Stromal cell of bone marrow (primary cell): ENCODE results near the gene TTC7B.

Experiments
- DNase-seq: peaks from one replicate; pipeline ENCODE4 v3.0.0-alpha.2; 2012; ENCODE audit warnings: low read depth

Gene TTC7B

DNA sequence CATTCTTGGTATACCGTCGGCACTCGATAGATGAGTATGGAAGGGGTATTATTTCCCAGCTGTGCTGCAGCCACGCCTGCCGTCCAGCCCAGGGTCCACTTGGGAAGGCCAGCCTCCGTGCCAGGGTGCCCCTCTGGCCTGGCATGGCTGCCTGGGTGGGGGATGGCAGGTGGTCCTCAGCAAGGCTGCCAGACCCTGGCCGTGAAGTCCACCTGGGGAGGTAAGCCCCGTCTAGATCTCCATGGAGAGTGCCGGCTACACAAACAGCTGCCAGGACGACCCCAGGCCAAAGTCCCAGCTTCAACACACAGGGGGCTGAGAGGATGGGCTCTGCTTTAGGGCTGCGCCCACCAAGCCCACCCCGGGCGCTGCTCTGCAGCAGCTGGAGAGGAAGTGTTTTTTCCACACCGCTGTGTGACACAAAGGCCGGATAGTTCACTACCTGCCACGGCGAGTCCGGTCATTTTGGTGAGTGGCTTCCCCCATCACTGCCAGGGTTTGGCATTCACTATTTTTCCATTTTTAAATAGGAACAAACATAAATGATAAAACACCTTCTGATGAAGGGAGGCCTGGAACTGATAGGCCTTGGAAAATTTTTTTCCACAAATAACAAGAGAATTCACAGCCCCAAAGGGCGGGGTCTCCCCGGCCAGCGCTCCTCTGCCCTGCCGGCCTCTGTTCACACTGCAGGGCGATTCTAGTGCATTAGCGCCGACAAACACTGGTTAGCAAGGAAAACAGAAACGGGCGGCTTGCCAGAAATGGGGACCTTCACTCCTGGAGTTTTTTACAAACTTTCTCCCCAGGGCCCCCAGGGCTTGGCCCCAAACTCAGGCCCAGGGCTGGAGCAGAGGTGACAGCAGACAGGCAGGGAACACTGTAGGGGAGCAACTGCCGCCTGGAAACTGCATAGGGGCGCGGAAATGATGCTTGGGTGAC is 257.9 kb downstream of the TTC7B start:
- no peak for DNase-seq

DNA sequence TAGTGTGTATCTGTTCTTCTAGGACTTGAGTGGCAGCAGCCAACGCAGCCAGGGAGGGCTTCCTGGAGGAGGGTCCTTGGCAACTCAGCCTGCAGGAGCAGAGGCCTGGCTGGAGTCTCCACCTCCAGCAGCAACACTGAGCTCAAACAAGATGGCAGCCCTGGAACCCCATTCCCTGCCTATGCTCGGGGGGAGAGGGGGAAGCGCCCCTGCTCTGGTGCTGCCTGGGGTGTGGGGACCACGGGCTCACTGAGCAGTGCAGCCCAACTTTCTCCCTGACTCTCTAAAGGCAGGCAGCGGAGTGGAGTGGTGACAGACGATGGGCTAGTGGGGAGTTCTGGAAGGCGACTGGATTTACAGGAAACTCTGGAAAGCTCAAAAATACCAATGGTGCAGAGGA is 258.7 kb downstream of the TTC7B start:
- DNase-seq = no peak

DNA sequence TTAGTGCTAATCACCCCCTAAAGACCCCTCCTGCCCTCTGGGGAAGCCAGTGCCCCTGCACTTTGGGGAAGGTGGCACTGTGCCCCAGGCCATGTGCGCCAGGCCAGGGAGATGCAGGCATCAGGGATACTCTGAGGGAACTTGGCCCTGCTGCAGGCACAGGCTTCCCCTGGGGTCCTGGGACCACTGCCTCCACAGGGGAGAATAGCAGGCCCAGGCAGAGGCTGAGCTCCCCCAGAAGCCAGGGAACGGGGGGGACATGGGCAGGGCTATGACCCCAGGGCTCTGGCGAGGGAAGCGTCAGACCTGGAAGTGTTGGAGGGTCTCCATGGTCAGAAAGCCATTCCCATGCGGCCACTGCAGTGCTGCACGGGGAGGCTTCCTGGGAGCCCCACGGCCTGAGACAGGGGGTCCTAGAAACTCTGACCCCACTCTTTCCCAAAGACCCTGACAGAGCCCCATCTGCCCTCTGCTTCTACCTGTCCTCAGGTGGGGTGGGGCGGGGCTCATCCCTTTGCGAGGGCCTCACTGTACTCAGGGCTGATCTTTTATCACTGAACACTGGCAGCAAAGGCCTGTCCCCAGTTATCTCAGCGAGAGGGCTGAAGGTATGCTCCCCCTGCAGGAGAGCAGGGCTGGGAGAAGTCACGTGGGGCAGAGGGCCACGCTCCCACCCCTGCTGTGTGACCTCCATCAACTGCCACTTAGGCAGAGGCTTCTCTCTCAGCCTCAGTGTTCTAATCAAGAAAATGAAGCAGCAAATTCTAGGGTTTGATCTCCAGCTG is 259.4 kb downstream of the TTC7B start:
- no peak for DNase-seq

DNA sequence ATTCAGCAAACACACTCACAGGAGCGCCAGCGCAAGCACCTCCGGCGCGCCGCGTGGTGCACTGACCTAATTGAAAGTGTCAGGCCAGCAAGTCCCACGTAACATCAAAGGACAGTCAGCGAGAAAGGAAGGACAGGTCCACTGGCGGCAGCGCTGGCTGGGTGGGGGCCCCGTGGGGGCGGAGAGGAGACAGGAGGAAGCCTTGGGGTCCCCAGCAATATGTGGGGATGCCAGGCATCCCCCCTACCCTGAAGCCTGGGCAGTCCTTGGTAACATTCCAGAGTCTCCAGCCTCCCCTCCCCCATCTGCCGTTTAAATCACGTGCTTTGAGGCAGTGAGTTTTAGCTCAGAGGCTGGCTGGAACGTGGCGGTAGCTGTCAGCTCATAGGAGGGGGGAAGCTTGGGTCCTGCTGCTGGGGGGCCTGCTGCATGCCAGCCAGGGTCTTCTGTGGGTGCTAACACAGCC is 260.2 kb downstream of the TTC7B start:
- no peak for DNase-seq

DNA sequence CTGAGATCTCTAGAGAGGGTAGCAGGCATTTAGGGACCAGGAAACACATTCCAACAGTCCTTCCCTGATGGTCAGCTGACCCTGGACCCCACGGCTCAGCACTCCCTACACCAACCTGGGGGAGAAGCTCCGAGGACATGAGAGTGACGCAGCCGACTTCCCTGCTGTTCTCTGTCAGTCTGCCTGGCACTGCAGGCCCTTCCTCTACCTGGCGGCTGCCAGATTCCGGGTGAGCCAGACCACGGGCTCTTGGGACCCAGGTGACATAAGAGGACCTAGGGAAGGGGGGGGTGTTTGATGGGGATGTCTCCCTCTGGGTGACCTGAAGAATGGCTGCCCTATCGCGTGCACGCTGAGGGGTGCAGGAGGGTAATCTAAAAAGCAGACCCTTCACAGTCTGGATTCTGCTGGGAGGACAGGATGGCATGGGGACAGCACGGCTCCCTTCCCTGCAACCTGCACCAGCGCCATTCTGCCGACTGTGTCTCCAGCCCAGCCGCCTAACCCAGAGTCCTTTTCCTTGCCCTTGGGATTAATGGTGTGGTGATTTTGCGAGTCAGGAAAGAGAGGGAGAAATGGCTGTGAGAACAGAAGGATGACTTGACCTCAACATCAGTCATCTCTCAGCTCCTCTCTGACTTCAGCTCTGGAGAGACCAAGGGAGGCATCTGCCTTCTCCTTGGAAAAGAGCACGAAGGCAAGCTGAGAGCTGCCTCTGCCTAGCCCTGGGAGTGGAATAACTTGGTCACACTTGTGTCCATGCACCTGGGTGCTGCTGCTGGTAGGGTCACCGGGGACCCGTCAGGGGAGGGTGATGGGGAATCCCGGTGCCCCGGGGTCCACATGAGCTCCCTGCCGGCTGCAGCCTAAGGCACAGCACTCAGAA is 260.9 kb downstream of the TTC7B start:
- DNase-seq = no peak

DNA sequence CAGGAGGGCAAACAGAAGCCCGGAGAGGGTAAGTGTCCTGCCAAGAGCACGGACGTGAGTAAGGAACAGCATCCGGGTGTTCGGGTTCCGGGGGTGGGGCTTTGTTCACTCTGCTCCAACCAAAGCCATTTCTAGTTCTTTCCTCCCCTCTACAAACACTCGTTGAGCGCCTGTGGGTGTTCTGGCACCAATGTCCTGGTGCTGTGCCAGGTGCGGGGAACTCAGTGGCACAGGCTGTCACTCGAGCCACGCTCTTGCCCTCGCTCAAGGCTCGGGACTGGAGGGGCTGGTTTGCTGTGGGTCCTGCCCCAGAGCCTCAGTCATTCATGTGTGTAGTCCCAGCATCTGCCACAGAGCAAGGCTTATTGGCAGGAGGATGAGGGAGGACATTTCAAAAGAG is 261.9 kb downstream of the TTC7B start:
- no peak for DNase-seq

DNA sequence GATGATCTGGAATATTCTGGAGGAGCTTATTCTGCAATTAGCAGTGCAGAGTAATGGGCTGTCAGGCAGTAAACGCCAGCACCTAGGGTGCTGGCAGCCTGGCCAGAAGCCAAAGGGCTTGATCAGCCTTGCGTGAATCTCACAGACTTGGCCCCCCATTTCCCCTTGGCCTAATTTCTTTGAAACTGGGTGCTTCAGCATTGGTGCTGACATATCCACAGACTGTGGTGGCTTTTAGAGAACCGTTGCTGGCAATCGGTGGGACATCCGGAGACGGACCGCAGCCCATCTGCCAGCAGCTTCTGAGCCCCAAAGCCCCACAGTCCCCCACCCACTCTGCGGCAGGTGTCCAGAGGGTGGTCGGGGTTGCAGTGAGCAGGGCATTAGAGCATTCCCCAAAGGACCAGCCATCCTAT is 262.3 kb downstream of the TTC7B start:
- no peak for DNase-seq

DNA sequence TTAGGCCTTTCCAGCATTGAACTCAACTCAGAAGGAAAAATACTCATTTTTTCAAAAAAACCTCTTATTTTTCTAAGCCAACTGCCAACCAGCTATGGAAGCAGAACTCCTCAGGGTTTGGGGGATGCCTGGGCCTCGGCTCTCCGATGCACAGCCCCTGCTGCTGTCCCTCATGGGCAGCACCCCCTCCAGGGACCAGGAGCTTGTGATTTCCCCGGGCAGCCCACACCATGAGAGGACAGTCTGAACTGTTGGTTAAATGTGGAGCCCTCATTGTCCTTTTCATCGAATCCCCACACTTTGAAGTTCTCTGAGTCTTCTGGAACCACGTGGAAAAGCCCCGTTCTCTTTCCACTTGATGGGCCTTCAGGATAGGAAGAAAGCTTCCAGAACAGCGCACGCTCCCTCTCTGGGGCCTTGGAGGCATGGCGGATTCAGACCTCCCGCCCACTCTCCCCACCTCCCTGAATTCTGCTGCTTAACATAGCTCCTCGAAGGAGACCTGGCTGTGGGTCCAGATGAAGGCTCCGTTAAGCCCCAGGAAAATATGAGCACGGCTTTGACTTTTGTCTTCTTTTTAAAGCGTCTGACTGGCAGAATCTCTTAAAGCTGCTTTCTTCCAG is 262.8 kb downstream of the TTC7B start:
- DNase-seq = no peak

DNA sequence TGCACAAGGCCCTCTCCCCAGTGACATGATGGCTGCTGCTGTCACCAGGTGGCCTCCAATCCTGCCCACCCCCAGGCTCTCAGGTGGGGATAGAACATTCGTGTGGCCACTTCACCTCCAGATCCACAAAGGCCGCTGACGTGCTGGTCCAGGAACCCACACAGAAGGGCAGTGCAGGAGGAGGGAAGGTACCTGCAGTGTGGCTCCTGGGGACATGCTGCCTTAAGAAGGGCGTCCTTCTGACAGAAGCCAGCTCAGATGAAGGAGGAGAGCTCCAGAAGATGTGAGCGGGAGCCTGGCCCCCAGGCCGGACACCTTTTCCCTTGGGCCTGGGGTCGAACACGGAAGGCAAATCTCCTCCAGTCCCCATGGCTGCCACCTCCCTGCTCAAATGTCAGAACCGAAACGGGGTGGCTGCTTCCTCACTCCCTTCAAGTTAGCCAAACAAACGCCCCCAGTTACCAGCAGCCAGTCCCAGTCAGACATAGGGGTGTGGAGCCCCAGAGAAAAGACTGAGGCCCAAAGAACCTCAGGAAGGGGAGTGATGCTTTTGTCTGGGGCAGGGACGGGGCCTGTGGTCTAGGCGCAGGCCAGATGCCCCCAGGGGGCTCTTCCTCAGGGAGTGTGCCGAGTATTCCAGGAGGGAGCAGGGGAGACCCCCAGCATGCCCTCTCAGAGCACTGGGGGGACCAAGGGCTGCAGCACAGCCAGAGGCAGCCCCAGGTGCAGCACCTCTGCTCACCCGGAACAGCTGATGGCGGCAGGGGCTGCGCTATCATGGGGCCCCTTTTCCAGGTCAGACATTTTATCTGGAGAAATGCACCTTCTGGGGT is 263.5 kb downstream of the TTC7B start:
- no peak for DNase-seq

DNA sequence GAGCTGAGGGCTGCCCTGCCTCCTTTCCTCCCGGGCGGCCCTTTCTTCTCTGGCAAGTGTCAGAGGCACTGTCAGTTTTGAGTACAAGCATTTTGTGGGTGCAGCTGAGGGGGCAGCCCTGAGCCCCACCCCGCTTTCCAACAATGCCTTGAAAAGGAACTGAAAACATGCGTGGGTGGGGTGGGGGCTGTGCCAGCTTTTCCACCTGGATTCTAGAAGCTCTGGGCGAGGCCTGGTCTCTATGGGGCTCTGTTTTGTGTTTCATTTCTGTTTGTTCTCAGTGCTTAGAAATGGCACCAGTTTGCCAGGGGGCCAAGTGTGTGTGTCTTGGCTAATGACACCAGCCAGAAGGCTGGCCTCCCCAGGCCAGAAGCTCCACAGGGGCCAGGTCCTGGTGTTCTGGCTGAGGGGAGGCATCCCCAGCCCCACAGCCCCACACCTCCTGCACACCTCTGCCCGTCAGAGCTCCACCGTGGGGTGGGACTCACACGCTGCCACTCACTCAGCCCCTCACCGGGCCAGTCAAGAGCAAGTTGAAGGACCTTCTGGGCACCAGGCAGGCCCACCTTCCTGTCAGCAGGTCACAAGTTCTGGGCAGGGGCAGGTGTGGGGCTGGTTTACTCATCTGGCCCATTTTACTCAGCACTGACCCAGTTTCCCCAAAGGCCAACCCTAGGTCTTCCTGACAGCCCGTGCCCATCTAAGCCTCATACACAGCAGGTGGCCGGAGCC is 264.3 kb downstream of the TTC7B start:
- DNase-seq = no peak

DNA sequence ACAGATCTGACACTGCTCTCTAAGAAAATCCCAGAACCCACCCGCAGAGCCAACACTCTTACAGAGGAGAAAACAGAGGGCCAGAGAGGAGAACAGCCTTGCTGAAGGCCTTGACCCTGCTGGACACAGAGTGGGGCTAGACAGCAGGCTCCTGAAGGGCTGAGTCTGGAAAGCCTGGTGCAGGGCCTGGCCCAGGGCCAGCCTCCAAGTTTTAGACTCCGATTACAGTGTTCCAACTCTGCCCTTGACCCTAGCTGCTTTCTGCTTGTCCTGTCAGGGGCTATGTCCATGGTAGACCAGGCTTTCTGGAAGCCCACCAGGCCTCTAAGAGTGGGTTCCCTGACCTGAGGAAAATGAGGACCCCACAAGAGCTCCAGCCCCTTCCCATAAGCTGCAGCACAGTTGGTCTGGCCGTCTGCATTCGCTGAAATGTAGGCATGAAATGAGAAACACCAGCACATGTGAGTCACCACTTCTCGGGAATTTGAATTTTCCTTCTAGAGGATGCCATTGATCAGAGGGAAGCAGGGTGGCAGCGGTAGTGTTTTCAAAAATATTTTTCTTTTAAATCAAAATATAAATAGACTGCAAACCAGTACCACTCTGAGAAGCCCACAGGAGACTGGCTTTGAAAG is 265.0 kb downstream of the TTC7B start:
- DNase-seq = no peak

DNA sequence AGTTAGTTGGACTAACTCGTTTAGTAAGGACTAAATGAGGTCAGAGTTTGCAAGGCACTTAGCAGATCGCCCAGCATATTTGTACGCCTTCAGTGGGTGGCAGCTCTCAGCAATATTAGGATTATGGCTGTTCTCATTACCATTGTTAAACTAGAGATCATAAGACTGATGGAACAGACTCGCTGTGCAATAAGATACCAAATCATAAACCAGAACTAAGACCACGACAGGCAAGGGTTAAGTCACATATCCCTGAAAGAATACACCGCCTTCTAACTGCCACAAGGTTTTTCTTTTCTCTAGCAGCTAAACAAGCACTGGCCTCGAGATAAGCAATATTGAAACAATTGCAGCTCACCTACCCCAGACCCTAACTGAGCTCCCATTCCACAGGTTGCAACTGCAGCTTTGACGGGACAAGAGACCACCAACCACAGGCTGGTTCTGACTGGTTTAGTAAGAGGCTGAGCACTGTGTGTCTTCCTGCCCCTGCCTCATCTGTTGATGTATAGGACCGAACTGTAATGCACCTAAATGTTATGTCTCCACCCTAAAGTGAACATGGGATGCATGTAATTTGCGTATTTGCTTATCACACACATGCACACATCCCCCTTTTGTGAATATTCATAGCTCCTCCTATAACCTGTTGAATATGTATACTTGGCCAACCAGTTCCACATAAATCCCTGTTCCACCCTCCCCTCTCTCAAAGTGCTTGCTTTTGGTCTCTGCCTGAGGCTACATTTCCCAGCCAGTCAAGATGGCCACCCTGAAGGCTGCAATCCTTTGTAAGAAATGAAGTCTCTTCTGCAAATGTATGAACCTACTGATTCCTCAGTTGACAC is 266.2 kb downstream of the TTC7B start:
- no peak for DNase-seq

DNA sequence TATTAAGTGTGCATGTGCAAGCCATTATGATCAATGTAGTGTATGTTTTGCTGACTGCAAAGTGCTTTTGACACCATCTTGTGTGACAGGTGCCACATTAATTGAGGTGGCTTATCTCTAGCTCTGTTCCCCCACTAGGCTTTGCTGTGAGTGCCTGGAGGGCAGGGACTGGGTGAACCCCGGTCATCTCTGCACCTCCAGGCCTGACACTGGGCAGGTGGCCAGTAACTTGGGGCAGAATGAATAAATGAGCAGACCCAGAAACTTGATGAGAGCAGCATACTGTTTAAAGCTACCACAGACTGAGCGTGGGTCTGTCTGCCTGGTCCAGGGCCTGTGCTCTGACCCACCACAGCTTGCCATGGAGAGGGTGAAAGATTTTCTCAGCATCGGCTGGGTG is 267.8 kb downstream of the TTC7B start:
- DNase-seq = no peak

DNA sequence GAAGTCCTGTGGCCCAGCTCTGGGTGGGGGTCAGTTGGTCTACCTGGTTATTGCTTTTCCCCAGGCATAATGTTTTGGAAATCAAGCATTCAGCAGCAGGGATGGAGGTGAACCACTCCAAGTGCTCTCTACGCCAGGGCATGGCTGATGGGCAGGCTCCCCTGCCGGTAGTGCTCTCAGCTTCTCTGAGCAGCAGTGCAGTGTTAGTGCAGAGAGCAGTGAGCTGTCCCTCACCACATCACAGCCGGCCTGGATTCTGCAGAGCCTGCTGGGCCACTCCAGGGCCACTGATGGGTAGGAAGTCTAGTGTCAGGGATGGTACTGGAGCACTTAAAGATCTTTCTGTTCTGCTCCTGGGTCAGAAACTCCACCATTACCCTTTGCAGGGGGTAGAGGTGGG is 268.3 kb downstream of the TTC7B start:
- DNase-seq = no peak

DNA sequence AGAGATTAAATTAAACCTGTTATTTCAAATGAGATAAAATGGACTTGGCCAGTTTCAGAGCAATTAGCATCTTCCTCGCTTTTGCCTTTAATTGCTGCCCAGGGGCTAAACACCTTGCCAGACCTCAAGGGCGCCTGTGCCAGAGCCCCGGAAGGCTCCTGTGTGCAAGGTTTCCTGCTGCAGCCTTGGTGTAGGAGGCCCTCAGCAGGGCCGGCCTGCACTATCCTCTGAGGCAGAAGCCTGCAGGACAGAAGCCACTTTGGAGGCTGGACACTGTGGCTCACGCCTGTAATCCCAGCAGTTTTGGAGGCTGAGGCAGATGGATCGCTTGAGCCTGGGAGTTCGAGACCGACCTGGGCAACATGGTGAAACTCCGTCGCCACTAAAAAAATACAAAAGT is 269.0 kb downstream of the TTC7B start:
- no peak for DNase-seq

DNA sequence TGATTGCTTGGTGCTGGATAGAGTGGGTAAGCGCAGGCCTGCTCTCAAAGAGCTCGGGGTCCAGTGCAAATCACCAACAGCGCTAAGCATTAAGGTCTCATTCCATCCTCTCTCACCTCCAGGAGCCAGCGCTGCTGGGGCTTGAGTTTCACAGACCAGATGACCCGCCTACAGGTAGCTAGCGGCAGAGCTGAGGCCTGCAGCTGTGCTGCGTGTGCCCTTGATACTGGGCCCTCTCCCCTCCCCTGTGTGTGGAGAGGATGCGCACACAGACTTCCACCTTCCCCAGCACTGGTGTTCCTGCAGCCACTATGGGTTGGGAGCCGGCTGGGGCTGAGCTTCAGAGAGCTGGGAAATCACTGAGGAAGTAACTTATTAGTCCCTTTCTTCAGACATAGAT is 269.5 kb downstream of the TTC7B start:
- DNase-seq = no peak

DNA sequence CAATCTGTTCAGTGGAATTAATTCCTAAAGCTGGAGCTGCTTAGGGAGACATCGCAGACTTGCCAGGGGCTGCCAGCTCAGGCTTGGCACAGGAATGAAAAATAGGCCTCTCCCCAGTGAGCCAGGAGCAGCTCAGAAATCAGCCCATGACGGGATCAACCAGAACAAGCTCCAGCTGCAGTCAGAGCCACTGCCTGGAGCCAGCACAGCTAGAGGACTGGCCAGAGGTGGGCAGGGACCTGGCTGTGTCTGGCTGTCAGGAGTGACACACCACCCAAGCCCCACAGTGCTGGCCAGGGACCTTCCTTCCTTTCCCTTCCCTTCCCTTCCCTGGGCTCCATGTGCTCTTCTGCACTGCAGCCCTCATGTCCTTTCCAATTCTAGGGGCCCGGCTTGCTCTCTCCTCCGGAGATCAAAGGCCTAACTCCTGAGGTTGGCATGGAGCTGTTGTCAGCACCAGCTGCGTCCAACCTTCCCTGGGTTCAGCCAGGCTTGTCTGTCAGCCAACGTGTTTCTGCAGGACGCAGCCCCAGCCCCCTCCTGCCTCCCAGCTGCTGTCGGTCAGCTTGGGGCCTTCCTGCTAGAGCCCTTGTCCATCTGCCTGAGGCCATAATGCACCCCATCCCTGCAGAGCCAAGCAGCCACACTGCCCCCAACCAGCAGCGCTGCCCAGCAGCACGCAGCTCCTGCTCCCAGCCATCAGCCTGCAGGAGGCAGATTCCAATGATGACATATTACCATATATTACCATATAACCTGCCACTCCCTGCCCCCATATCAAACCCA is 270.1 kb downstream of the TTC7B start:
- no peak for DNase-seq

DNA sequence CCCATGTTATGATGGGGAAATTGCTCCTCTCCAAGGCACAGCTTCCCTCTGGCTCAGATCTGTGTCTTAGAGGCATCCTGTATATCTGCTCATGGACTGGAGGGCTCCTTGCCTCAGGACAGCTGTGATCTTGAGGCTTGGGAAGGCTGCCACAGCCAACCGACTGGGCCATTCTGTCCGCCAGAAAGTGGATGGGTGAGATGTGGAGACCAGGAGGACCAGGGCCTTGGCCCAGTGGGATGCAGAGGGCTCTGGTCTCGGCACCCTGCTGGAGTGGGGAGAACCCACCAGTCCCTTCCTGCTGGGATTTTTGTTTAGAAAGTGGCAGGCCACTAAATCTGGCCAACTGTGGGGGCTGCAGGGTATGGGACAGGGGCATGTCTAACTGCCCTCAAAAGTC is 270.8 kb downstream of the TTC7B start:
- DNase-seq = no peak
